Natural killer cell treated with Interleukin-12 subunit alpha and Interleukin-12 subunit beta and Interleukin-15 and Interleukin-18, amount 100 ng/mL, for 72 hours (primary cell): Measurements from ENCODE around the gene GALNTL6. TPM values are rescaled to one million over a fixed set of nuclear protein-coding genes. Genes with fewer than 3 reads are reported as not detected.

Experiments used
- ATAC-seq, 2 donors: fragments of 150-1000 bp; cut with Tn5 transposase in 1 of 2; sonication (Bioruptor Pico), chemical (Tn5 transposase) in 1 of 2; 2 replicates each; pipeline ENCODE4 v1.10.0; 2021
- DNase-seq: peaks from one replicate; pipeline ENCODE4 v3.0.0; 2022; ENCODE audit warnings: low spot score
- H3K27ac Mint-ChIP-seq, 2 donors: 1 replicate in 1 of 2; 2 replicates in 1 of 2; pipeline ENCODE4 v1.8.0; 2022; ENCODE audit warnings: mixed read lengths in 2 of 2, mild to moderate bottlenecking in 1 of 2, moderate library complexity in 1 of 2
- H3K27me3 Mint-ChIP-seq, 2 donors: 1 replicate in 1 of 2; 2 replicates in 1 of 2; pipeline ENCODE4 v1.8.0; 2022; ENCODE audit warnings: mixed read lengths in 2 of 2
- H3K36me3 Mint-ChIP-seq: one replicate; pipeline ENCODE4 v1.8.0; 2022; ENCODE audit warnings: mixed read lengths
- H3K4me1 Mint-ChIP-seq, 2 donors: 1 replicate in 1 of 2; 2 replicates in 1 of 2; pipeline ENCODE4 v1.8.0; 2022; ENCODE audit warnings: low read depth in 2 of 2, mixed read lengths in 2 of 2, mild to moderate bottlenecking in 1 of 2
- H3K4me3 Mint-ChIP-seq: one replicate; pipeline ENCODE4 v1.8.0; 2022; ENCODE audit warnings: mixed read lengths
- H3K9me3 Mint-ChIP-seq: 2 replicates; pipeline ENCODE4 v1.8.0; 2022; ENCODE audit warnings: mixed read lengths
- total RNA-seq, 2 donors: library from RNA; stranded (reverse); gene quantifications; one replicate each; pipeline ENCODE4 v1.2.3, GENCODE V29; 2022

Gene GALNTL6
- total RNA-seq, 2 donors from 2014 or later, result not detected

- no peaks in the 10 kb centered on the region for H3K36me3 Mint-ChIP-seq
- H3K4me3 Mint-ChIP-seq, result no peak overlapping the region
- H3K27me3 Mint-ChIP-seq, result no peaks in the 10 kb centered on the region
- DNase-seq (no peak), ATAC-seq (no peak)
- H3K27ac Mint-ChIP-seq, result no peak overlapping the region
- H3K4me1 Mint-ChIP-seq, result no peaks in the 10 kb centered on the region
- peaks cover 15% of the 10 kb centered on the region for H3K9me3 Mint-ChIP-seq
Observed at GRCh38 chr4:172169871-172170270, 356.7 kb downstream of the GALNTL6 start.

- H3K4me1 Mint-ChIP-seq, result no peaks in the 10 kb centered on the region
- H3K36me3 Mint-ChIP-seq, result no peaks in the 10 kb centered on the region
- H3K27ac Mint-ChIP-seq, result no peak overlapping the region
- H3K4me3 Mint-ChIP-seq, result no peak overlapping the region
- DNase-seq, result no peak
- H3K27me3 Mint-ChIP-seq, result no peaks in the 10 kb centered on the region
- H3K9me3 Mint-ChIP-seq, result peaks cover 15% of the 10 kb centered on the region
- ATAC-seq, result no peak
Observed at GRCh38 chr4:172173206-172173605, 360.0 kb downstream of the GALNTL6 start.

- Mint-ChIP-seq H3K27ac (no peak overlapping the region), H3K9me3 (peaks cover 19% of the 10 kb centered on the region), H3K27me3 (no peaks in the 10 kb centered on the region), H3K4me3 (no peak overlapping the region), H3K4me1 (no peaks in the 10 kb centered on the region), H3K36me3 (peaks cover 13% of the 10 kb centered on the region)
- no peak for ATAC-seq
- no peak for DNase-seq
Observed at GRCh38 chr4:172177382-172177781, 364.2 kb downstream of the GALNTL6 start.

GRCh38 chr4:172188248-172188988 lies 375.2 kb downstream of the GALNTL6 start:
- no peak for ATAC-seq
- no peaks in the 10 kb centered on the region for H3K4me1 Mint-ChIP-seq
- H3K36me3 Mint-ChIP-seq, result no peaks in the 10 kb centered on the region
- H3K9me3 Mint-ChIP-seq, result peaks cover 11% of the 10 kb centered on the region
- H3K4me3 Mint-ChIP-seq, result no peak overlapping the region
- H3K27ac Mint-ChIP-seq, result no peak overlapping the region
- H3K27me3 Mint-ChIP-seq, result no peaks in the 10 kb centered on the region
- no peak for DNase-seq

GRCh38 chr4:172202480-172203076 lies 389.4 kb downstream of the GALNTL6 start:
- H3K36me3 Mint-ChIP-seq, result peaks cover 5% of the 10 kb centered on the region
- H3K9me3 Mint-ChIP-seq, result peaks cover 7% of the 10 kb centered on the region
- ATAC-seq (no peak), DNase-seq (no peak)
- no peak overlapping the region for H3K4me3 Mint-ChIP-seq
- H3K4me1 Mint-ChIP-seq, result no peaks in the 10 kb centered on the region
- H3K27me3 Mint-ChIP-seq, result no peaks in the 10 kb centered on the region
- no peak overlapping the region for H3K27ac Mint-ChIP-seq

GRCh38 chr4:172207258-172207657 lies 394.1 kb downstream of the GALNTL6 start:
- H3K9me3 Mint-ChIP-seq, result peaks cover 13% of the 10 kb centered on the region
- H3K4me1 Mint-ChIP-seq, result no peaks in the 10 kb centered on the region
- no peak overlapping the region for H3K27ac Mint-ChIP-seq
- H3K27me3 Mint-ChIP-seq, result no peaks in the 10 kb centered on the region
- DNase-seq (no peak), ATAC-seq (no peak)
- no peak overlapping the region for H3K4me3 Mint-ChIP-seq
- peaks cover 5% of the 10 kb centered on the region for H3K36me3 Mint-ChIP-seq

- no peaks in the 10 kb centered on the region for H3K4me1 Mint-ChIP-seq
Observed at GRCh38 chr4:172207886-172208285, 394.7 kb downstream of the GALNTL6 start.

GRCh38 chr4:172220679-172221078 lies 407.5 kb downstream of the GALNTL6 start:
- H3K4me1 Mint-ChIP-seq, result no peaks in the 10 kb centered on the region
- H3K36me3 Mint-ChIP-seq, result no peaks in the 10 kb centered on the region
- H3K9me3 Mint-ChIP-seq, result no peaks in the 10 kb centered on the region
- H3K27ac Mint-ChIP-seq, result no peak overlapping the region
- DNase-seq (no peak), ATAC-seq (no peak)
- no peak overlapping the region for H3K4me3 Mint-ChIP-seq
- no peaks in the 10 kb centered on the region for H3K27me3 Mint-ChIP-seq

More at GRCh38 chr4:172207886-172208285, 394.7 kb downstream of the GALNTL6 start:
- H3K36me3 Mint-ChIP-seq, result peaks cover 5% of the 10 kb centered on the region
- ATAC-seq (no peak), DNase-seq (no peak)
- H3K4me3 Mint-ChIP-seq, result no peak overlapping the region
- H3K27me3 Mint-ChIP-seq, result no peaks in the 10 kb centered on the region
- peaks cover 13% of the 10 kb centered on the region for H3K9me3 Mint-ChIP-seq
- no peak overlapping the region for H3K27ac Mint-ChIP-seq

- ATAC-seq (no peak), DNase-seq (no peak)
- Mint-ChIP-seq H3K27me3 (no peaks in the 10 kb centered on the region), H3K4me3 (no peak overlapping the region), H3K4me1 (no peaks in the 10 kb centered on the region), H3K36me3 (no peaks in the 10 kb centered on the region), H3K27ac (no peak overlapping the region), H3K9me3 (peaks cover 6% of the 10 kb centered on the region)
Observed at GRCh38 chr4:172225457-172225856, 412.3 kb downstream of the GALNTL6 start.

GRCh38 chr4:172232966-172233365 lies 419.8 kb downstream of the GALNTL6 start:
- H3K9me3 Mint-ChIP-seq, result peaks cover 9% of the 10 kb centered on the region
- no peaks in the 10 kb centered on the region for H3K4me1 Mint-ChIP-seq
- no peaks in the 10 kb centered on the region for H3K36me3 Mint-ChIP-seq
- H3K27me3 Mint-ChIP-seq, result no peaks in the 10 kb centered on the region
- H3K4me3 Mint-ChIP-seq, result no peak overlapping the region
- no peak overlapping the region for H3K27ac Mint-ChIP-seq
- DNase-seq (no peak), ATAC-seq (no peak)

GRCh38 chr4:172243551-172243950 lies 430.3 kb downstream of the GALNTL6 start:
- Mint-ChIP-seq H3K4me3 (no peak overlapping the region), H3K27ac (no peak overlapping the region), H3K27me3 (no peaks in the 10 kb centered on the region), H3K4me1 (no peaks in the 10 kb centered on the region), H3K9me3 (peaks cover 29% of the 10 kb centered on the region), H3K36me3 (no peaks in the 10 kb centered on the region)
- no peak for DNase-seq
- no peak for ATAC-seq

GRCh38 chr4:172245516-172245915 lies 432.3 kb downstream of the GALNTL6 start:
- Mint-ChIP-seq H3K27me3 (no peaks in the 10 kb centered on the region), H3K4me3 (no peak overlapping the region), H3K27ac (no peak overlapping the region), H3K9me3 (peaks cover 25% of the 10 kb centered on the region), H3K36me3 (no peaks in the 10 kb centered on the region), H3K4me1 (no peaks in the 10 kb centered on the region)
- DNase-seq (no peak), ATAC-seq (no peak)

- DNase-seq (no peak), ATAC-seq (no peak)
- no peak overlapping the region for H3K4me3 Mint-ChIP-seq
- H3K27ac Mint-ChIP-seq, result no peak overlapping the region
- H3K27me3 Mint-ChIP-seq, result no peaks in the 10 kb centered on the region
- H3K4me1 Mint-ChIP-seq, result no peaks in the 10 kb centered on the region
- H3K9me3 Mint-ChIP-seq, result peaks cover 29% of the 10 kb centered on the region
- H3K36me3 Mint-ChIP-seq, result no peaks in the 10 kb centered on the region
Observed at GRCh38 chr4:172253409-172253808, 440.2 kb downstream of the GALNTL6 start.

- H3K4me1 Mint-ChIP-seq, result no peaks in the 10 kb centered on the region
- H3K27me3 Mint-ChIP-seq, result no peaks in the 10 kb centered on the region
- H3K27ac Mint-ChIP-seq, result no peak overlapping the region
- H3K36me3 Mint-ChIP-seq, result peaks cover 16% of the 10 kb centered on the region
- DNase-seq (no peak), ATAC-seq (no peak)
- H3K4me3 Mint-ChIP-seq, result no peak overlapping the region
- peaks cover 26% of the 10 kb centered on the region for H3K9me3 Mint-ChIP-seq
Observed at GRCh38 chr4:172256820-172257219, 443.6 kb downstream of the GALNTL6 start.
